ENCODE measurements around the gene FMNL2. TPM values are rescaled to one million over a fixed set of nuclear protein-coding genes. Genes with fewer than 3 reads are reported as not detected.

The FMNL2 gene
- total RNA-seq, 1 experiment from 2014 or later, result 33.6 TPM

DNA sequence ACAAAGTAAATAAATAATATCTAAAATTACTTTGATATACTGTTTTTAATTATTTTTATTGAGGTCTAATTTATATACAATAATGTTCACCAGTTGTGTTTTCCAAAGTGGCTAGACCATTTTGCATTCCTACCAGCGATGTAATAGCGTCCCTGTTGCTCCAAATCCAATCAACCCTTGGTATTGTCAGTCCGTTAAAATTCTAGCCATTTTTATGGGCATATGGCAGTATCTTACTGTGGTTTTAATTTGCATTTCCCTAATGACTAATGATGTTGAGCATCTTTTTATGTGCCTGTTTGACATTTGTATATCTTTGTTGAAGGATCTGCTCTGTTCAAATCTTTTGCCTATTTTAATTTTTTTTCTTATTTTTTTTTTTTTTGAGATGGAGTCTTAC, 197.3 kb downstream of the FMNL2 start:
- no peak overlapping the region for H2AFZ ChIP-seq (ENCODE audit: low read length)
- H4K91ac ChIP-seq (ENCODE audit: insufficient read length, low read depth, low read length), result no peak overlapping the region
- H3K79me1 ChIP-seq (ENCODE audit: insufficient read depth, low read depth, low read length, poor library complexity, severe bottlenecking), result no peaks in the 10 kb centered on the region
- no peak overlapping the region for H2BK5ac ChIP-seq (ENCODE audit: insufficient read length, low read length)
- no peak for DNase-seq
- Mint-ChIP-seq H3K36me3 (ENCODE audit: insufficient read depth in 1 of 3, low read depth in 3 of 3) (no peaks in the 10 kb centered on the region), H3K4me3 (no peak overlapping the region), H3K4me1 (peaks cover 25 to 34% of the 10 kb centered on the region in 2 experiments), H3K9me3 (no peaks in the 10 kb centered on the region), H3K27me3 (ENCODE audit: low read depth) (no peaks in the 10 kb centered on the region), H3K27ac (no peak overlapping the region)
- no peaks in the 10 kb centered on the region for H4K20me1 ChIP-seq (ENCODE audit: control insufficient read depth, insufficient read depth, insufficient read length)
- no peak overlapping the region for H3T11ph ChIP-seq (ENCODE audit: low read length)
- no peak overlapping the region for H3K27ac ChIP-seq (ENCODE audit: insufficient read length, low read depth, low read length)
- H4K5ac ChIP-seq (ENCODE audit: insufficient read length, low read depth, low read length), result no peak overlapping the region
- H3K23ac ChIP-seq (ENCODE audit: insufficient read length, low read depth, low read length), result no peak overlapping the region
- WGBS (ENCODE audit: extremely low coverage, insufficient read length, low lambda C conversion rate), result no CpG with 5 or more reads among the region's 3 CpGs
- no peak overlapping the region for H2AK5ac ChIP-seq (ENCODE audit: insufficient read length, low read length)
- no peak overlapping the region for H3K56ac ChIP-seq (ENCODE audit: insufficient read length, low read depth, low read length)
- H3K14ac ChIP-seq (ENCODE audit: insufficient read depth, low read length), result no peak overlapping the region
- no peak overlapping the region for H2BK12ac ChIP-seq (ENCODE audit: insufficient read length, low read depth, low read length)
- no peak overlapping the region for H2BK120ac ChIP-seq (ENCODE audit: low read depth, low read length, poor library complexity, severe bottlenecking)
- no peak overlapping the region for H2BK15ac ChIP-seq (ENCODE audit: low read depth, low read length)
- no peak overlapping the region for H4K8ac ChIP-seq (replicated peaks; ENCODE audit: insufficient read length, low read depth, low read length)
- no peak overlapping the region for H3K9ac ChIP-seq (ENCODE audit: extremely low read depth, insufficient read length, low read length)
- H3K27me3 ChIP-seq (ENCODE audit: insufficient read depth, low read length), result no peaks in the 10 kb centered on the region
- TF ChIP-seq, protein P1, sequence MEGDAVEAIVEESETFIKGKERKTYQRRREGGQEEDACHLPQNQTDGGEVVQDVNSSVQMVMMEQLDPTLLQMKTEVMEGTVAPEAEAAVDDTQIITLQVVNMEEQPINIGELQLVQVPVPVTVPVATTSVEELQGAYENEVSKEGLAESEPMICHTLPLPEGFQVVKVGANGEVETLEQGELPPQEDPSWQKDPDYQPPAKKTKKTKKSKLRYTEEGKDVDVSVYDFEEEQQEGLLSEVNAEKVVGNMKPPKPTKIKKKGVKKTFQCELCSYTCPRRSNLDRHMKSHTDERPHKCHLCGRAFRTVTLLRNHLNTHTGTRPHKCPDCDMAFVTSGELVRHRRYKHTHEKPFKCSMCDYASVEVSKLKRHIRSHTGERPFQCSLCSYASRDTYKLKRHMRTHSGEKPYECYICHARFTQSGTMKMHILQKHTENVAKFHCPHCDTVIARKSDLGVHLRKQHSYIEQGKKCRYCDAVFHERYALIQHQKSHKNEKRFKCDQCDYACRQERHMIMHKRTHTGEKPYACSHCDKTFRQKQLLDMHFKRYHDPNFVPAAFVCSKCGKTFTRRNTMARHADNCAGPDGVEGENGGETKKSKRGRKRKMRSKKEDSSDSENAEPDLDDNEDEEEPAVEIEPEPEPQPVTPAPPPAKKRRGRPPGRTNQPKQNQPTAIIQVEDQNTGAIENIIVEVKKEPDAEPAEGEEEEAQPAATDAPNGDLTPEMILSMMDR (conservative IDR thresholded peaks at IDR 0.05), result no peak
- peaks cover 10% of the 10 kb centered on the region; the same call in 1 of the 2 replicates for H3K4me1 ChIP-seq (ENCODE audit: insufficient read depth, low read length)
- H3K9me3 ChIP-seq (ENCODE audit: control insufficient read depth, low read depth, low read length), result no peaks in the 10 kb centered on the region
- no peaks in the 10 kb centered on the region for H3K23me2 ChIP-seq (ENCODE audit: insufficient read length, low read depth, low read length, poor library complexity, severe bottlenecking)
- no peak overlapping the region for H2BK20ac ChIP-seq (ENCODE audit: low read depth, low read length, poor library complexity, severe bottlenecking)
- no peak overlapping the region for H3K4me2 ChIP-seq (ENCODE audit: insufficient read depth, insufficient read length, low read length)
- no peaks in the 10 kb centered on the region for H3K79me2 ChIP-seq (ENCODE audit: insufficient read depth, low read length)
- no peak overlapping the region for H3K4ac ChIP-seq (ENCODE audit: low read depth, low read length)
- no peak overlapping the region for H3K18ac ChIP-seq (ENCODE audit: insufficient read length, low read depth, low read length)

Data from H9 (cell line).